IPS-18c (cell line): Measurements from ENCODE around the gene COQ8B.
"Not testable (repeated sequence)": the region's sequence is repeated elsewhere in the genome, so short reads cannot be mapped to it uniquely, and the experiment has no call there.

ENCODE experiments used
- H3K4me3 ChIP-seq: 2 replicates; pipeline ENCODE4 v1.7.0; 2013; ENCODE audit warnings: low read depth, mild to moderate bottlenecking, low read length, moderate library complexity; ENCODE audit not compliant: insufficient read depth
- H3K9me3 ChIP-seq: one replicate; pipeline ENCODE4 v1.6.1; 2013; ENCODE audit warnings: mild to moderate bottlenecking, low read length, moderate library complexity; ENCODE audit not compliant: control insufficient read depth, insufficient read depth

The COQ8B gene

GRCh38 chr19:40716482-40717324 is at the start of gene COQ8B, which contains the start of gene ITPKC:
Gene COQ8B, minus strand, starts transcription at chr19:40716886. Its CDS starts 2,254 bp downstream, at chr19:40714632.
Gene ITPKC, plus strand, starts transcription at chr19:40717112. Its CDS starts 24 bp downstream, at chr19:40717136.
- no peaks in the 10 kb centered on the region for H3K9me3 ChIP-seq
- peak within 1 kb of the TSS; percentile 72 for H3K4me3 ChIP-seq

DNA sequence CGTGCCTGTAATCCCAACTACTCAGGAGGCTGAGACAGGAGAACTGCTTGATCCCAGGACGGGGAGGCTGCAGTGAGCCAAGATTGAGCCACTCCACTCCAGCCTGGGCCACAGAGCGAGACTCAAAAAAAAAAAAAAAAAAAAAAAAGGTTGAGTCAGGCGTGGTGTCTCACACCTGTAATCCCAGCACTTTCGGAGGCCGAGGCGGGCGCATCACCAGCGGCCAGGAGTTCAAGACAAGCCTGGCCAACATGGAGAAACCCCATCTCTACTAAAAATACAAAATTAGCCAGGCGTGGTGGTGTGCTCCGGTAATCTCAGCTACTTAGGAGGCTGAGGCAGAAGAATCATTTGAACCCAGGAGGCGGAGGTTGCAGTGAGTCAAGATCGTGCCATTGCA is 49.7 kb upstream of the COQ8B start:
- H3K9me3 ChIP-seq, H3K4me3 ChIP-seq: not testable (repeated sequence)

DNA sequence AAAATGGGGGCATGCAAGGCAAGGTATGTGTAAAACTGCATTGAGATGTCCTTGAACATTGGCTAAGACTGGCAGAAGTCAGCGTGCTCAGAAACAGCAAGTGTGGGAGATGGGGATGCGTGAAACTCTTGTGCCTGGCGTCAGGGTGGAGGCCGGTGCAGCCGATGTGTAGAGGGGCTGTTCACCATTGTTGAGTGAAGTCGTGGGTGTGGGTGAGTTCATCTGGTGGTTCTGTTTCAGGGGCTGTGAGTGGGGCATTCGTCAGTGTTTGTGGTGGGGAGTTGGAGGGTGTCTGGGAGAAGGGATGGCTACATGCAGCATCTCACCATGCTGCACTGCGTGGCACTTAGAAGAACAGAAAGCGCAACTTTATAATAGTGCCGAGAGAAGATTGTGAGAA is 47.3 kb upstream of the COQ8B start:
- Histone ChIP-seq H3K4me3 (no peak overlapping the region), H3K9me3 (no peaks in the 10 kb centered on the region)

GRCh38 chr19:40763526-40763925 is 46.8 kb upstream of the COQ8B start:
- Histone ChIP-seq H3K9me3 (no peaks in the 10 kb centered on the region), H3K4me3 (no peak overlapping the region)

- Histone ChIP-seq H3K9me3 (no peaks in the 10 kb centered on the region), H3K4me3 (no peak overlapping the region)
Measured at GRCh38 chr19:40762754-40763470, 46.2 kb upstream of the COQ8B start.

- no peaks in the 10 kb centered on the region for H3K9me3 ChIP-seq
Measured at GRCh38 chr19:40759352-40759751, 42.7 kb upstream of the COQ8B start.

GRCh38 chr19:40758491-40758890 is 41.8 kb upstream of the COQ8B start:
- H3K4me3 ChIP-seq, result no peak overlapping the region
- no peaks in the 10 kb centered on the region for H3K9me3 ChIP-seq

More at GRCh38 chr19:40759352-40759751, 42.7 kb upstream of the COQ8B start:
- no peak overlapping the region for H3K4me3 ChIP-seq

- H3K9me3 ChIP-seq, result no peaks in the 10 kb centered on the region
- no peak overlapping the region for H3K4me3 ChIP-seq
Measured at GRCh38 chr19:40756502-40757110, 39.9 kb upstream of the COQ8B start.

GRCh38 chr19:40755791-40756190 is 39.1 kb upstream of the COQ8B start:
- Histone ChIP-seq H3K4me3 (no peak overlapping the region), H3K9me3 (no peaks in the 10 kb centered on the region)

- H3K9me3 ChIP-seq, result no peaks in the 10 kb centered on the region
- no peak overlapping the region for H3K4me3 ChIP-seq
Measured at GRCh38 chr19:40755248-40755624, 38.5 kb upstream of the COQ8B start.

- no peak overlapping the region for H3K4me3 ChIP-seq
Measured at GRCh38 chr19:40754611-40755247, 38.0 kb upstream of the COQ8B start.

DNA sequence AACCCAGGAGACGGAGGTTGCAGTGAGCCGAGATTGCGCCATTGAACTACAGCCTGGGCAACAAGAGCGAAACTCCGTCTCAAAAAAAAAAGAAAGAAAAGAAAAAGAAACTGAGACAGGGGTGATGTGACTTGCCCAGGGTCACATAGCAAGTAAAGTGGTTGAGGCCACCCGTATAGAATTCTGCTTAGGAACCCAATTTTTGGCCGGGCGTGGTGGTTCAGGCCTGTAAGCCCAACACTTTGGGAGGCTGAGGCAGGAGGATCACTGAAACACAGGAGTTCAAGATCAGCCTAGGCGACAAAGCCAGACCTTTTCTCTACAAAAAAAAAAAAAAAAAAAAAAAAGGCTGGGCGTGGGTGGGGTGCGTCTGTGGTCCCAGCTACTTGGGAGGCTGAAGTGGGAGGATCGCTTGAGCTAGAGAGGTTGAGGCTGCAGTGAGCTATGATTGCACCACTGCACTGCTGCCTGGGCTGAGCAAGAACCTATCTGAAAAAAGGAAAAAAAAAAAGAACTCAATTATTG is 35.6 kb upstream of the COQ8B start:
- H3K9me3 ChIP-seq, result no peaks in the 10 kb centered on the region
- peak overlapping the region; percentile 83 for H3K4me3 ChIP-seq

More at GRCh38 chr19:40754611-40755247, 38.0 kb upstream of the COQ8B start:
- H3K9me3 ChIP-seq, result no peaks in the 10 kb centered on the region

DNA sequence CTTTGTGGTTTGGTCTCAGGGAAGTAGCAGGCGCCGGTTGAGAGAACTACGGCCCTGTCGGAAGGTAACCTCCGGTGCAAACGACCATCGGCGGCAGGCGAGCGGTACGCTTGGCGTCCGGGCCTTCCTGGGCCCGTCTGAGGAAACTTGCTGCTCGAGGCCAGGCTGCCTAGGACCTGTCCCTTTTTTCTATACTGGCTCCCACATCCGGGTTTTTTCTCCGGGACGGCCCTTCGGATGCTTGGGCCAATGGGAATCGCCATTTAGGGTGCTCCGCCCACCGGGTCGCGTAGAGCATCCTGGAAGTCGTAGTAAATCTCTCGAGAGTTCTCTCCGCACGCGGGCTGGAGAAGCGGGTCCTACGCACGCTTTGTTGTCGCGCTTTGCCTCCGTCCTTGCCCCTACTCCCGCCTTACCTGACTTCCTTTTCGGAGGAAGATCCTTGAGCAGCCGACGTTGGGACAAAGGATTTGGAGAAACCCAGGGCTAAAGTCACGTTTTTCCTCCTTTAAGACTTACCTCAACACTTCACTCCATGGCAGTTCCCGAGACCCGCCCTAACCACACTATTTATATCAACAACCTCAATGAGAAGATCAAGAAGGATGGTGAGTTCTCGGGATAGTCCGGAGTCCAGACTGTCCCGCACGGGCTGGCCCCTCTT is 34.3 kb upstream of the COQ8B start, which contains the start of gene SNRPA:
SNRPA (plus strand) TSS at position 330 of the 664 bp plus-strand sequence; CDS start at position 536, 206 bp downstream.
- no peaks in the 10 kb centered on the region for H3K9me3 ChIP-seq
- peak within 1 kb of the TSS; percentile 87 for H3K4me3 ChIP-seq

DNA sequence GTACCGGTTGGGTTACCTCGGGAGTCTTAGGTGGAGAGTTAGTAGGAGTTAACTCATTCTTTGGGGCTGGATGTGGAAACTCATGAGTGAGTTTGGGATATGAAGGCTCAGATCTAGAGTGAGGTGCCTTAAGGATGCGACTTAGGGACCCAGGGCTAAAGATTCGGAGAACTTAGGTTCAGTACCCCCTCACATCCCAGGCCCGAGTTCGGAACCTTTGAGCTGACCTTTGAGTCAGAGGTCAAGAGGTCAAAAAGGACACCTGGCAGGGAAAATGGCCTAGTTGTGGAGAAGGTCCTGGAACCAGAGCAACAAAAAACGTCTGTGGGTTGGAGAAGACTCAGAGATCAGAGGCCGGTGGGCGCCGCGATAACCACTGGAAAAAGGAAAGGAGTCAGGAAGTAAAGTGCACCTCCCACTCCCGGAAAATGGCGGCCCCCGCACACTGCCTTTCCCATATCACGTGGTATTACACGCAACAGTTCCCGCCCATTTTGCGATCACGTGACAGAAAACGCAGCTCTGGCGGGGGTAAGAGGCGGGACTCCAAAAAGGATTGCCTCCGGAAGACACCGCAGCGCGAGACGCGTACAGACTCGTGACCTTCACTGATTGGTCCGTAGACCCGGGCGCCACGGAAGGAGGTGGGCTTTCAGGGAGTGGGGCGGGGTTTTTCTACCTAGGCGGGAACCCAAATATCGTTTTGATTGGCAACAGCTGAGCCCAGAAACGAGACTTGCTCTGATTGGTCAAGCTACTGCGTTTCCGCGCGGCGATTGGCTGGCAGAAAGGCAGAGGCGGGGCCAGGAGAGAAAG is 33.6 kb upstream of the COQ8B start, which contains the start of gene ACTMAP:
ACTMAP (minus strand) TSS at position 420 of the 816 bp plus-strand sequence. CDS start 674 bp downstream, outside the sequence.
- peak within 1 kb of the TSS; percentile 87 for H3K4me3 ChIP-seq
- no peaks in the 10 kb centered on the region for H3K9me3 ChIP-seq

GRCh38 chr19:40747536-40747935 is 30.9 kb upstream of the COQ8B start:
- no peak overlapping the region for H3K4me3 ChIP-seq
- no peaks in the 10 kb centered on the region for H3K9me3 ChIP-seq

DNA sequence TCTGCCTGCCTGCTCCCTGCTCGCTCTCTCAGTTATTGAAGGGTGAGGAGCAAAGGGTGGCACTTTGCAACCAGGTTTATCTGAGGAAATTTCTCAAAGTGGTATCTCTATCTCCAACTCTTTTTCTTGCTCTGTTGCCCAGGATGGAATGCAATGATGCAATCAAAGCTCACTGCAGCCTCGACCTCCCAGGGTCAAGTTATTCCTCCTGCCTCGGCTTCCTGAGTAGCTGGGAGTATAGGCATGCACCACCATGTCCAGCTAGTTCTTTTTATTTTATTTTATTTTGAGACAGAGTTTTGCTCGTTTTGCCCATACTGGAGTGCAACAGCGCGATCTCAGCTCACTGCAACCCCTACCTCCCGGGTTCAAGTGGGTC is 28.7 kb upstream of the COQ8B start:
- Histone ChIP-seq H3K9me3 (no peaks in the 10 kb centered on the region), H3K4me3 (no peak overlapping the region)
